Measurements from ENCODE around the gene UBL7.

- TF ChIP-seq CTCF (IDR thresholded peaks at IDR 0.05) (no peak), POLR2A (IDR thresholded peaks at IDR 0.05) (no peak), EP300 (IDR thresholded peaks at IDR 0.05; ENCODE audit: low read depth) (no peak), POLR2AphosphoS5 (IDR thresholded peaks at IDR 0.05) (no peak)
These were observed 50.5 kb downstream of the UBL7 start for GRCh38 chr15:74410502-74410901.
